Stimulated activated CD8-positive, alpha-beta memory T cell treated with anti-CD3 and anti-CD28 coated beads, Interleukin-15, amount 100 ng/mL, for 1 hour (primary cell): ENCODE measurements around the gene SPARC.

Source experiments
- DNase-seq: peaks from one replicate; pipeline ENCODE4 v3.0.0-alpha.2; 2020; ENCODE audit warnings: low read depth

SPARC gene

GRCh38 chr5:151679421-151680155 is 7.1 kb downstream of the SPARC start:
- DNase-seq = no peak

GRCh38 chr5:151678713-151679112 is 8.0 kb downstream of the SPARC start:
- no peak for DNase-seq

GRCh38 chr5:151677776-151678545 is 8.8 kb downstream of the SPARC start:
- no peak for DNase-seq

- no peak for DNase-seq
Observed at GRCh38 chr5:151676719-151677118, 10.0 kb downstream of the SPARC start.

GRCh38 chr5:151676314-151676712 is 10.4 kb downstream of the SPARC start:
- DNase-seq = no peak

GRCh38 chr5:151675611-151676313 is 11.0 kb downstream of the SPARC start:
- DNase-seq = no peak

- DNase-seq = no peak
Observed at GRCh38 chr5:151674626-151675610, 11.8 kb downstream of the SPARC start.

- DNase-seq = no peak
Observed at GRCh38 chr5:151673421-151673820, 13.3 kb downstream of the SPARC start.

GRCh38 chr5:151672516-151672915 is 14.2 kb downstream of the SPARC start:
- DNase-seq = no peak

GRCh38 chr5:151671950-151672349 is 14.8 kb downstream of the SPARC start:
- no peak for DNase-seq

GRCh38 chr5:151670953-151671636 is 15.6 kb downstream of the SPARC start:
- no peak for DNase-seq

- DNase-seq = no peak
Observed at GRCh38 chr5:151670083-151670686, 16.5 kb downstream of the SPARC start.

- no peak for DNase-seq
Observed at GRCh38 chr5:151667083-151667482, 19.6 kb downstream of the SPARC start.

GRCh38 chr5:151665613-151666012 is 21.1 kb downstream of the SPARC start:
- no peak for DNase-seq

- no peak for DNase-seq
Observed at GRCh38 chr5:151664694-151665585, 21.8 kb downstream of the SPARC start.

- no peak for DNase-seq
Observed at GRCh38 chr5:151663617-151664293, 23.0 kb downstream of the SPARC start.

GRCh38 chr5:151662805-151663204 is 23.9 kb downstream of the SPARC start:
- no peak for DNase-seq

- no peak for DNase-seq
Observed at GRCh38 chr5:151661968-151662732, 24.6 kb downstream of the SPARC start.
